Retina (tissue), 1 donor: ENCODE measurements around the gene USP51.
"Not testable (repeated sequence)": the region's sequence is repeated elsewhere in the genome, so short reads cannot be mapped to it uniquely, and the experiment has no call there.

Experiments used
- DNase-seq: peaks from one replicate; pipeline ENCODE4 v3.0.0-alpha.2; 2016

The USP51 gene

DNA sequence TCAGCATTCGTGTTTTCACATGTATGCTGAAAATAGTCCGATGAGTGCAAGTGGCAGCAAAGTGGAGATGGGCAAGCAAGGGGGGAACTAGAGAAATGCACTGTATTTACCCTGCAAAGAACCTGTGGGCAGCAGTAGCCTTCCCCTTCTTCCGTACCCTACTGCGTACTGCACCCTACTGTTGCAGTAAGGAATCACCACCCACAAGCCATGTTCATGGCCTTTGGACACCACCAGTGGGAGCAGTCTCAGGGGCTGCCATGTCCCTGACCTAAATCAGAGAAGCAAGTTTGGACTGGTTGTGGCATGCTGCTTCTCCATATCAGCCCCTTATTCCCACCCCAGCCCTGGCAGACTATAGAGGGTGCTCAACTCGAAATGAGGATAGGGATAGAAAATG, 25.6 kb downstream of the USP51 start:
- not testable (repeated sequence) for DNase-seq

DNA sequence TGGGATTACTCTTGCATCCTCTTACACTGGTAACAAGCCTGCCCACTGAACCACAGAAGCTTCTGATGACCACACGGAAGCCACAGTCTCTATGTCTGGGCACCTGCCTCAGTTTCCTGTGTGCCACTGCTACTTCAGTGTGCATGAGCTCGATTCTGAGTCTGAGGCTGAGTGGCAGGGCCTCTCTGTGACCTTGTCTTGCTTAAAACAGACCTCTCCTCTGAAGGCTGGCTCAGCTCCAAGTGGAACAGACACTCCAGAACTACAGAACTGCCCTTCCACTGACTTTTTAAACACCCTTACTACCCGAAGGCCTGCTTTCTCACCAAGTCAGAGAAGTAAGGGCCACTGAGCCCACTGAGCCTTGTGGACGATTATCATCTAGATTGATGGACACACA, 29.7 kb downstream of the USP51 start:
- DNase-seq: not testable (repeated sequence)

DNA sequence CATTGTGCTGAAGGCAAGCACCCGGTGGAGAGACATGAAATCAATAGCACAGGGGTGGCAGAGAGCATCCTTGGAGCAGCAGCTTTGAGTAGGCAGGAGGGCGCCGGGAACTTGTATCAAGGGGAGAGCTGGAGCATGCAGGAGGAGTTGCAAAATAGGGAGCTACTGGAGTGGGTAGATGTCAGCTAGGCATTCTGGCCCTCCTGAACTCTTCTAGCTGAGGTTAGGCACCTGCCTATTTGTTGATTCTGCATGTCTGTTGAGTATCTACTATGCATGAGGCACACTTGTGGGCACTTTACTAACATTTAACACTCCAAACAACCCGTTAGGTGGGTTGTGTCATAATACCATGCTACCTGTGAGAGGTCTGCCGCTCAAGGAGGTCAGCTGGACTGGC, 30.2 kb downstream of the USP51 start:
- not testable (repeated sequence) for DNase-seq

DNA sequence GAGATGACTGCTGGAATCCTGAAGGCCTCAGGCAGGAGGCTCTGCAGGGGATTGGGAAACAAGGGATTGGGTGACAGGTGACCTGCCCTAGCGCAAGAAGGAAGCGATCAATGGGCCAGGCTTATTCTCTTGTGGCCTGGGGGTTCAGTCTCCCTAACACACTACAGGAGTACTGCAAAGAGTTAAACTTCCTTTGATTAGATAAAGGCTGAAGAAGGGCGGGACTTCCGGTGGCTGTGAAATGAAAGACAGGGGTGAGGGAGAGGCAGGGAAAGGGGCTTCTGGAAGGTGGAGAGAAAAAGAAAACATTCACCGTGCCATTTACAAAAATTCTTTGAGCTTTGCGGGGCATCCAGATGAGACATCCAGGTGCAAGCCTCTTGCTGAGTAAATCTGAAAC, 33.9 kb downstream of the USP51 start:
- not testable (repeated sequence) for DNase-seq

- DNase-seq: no peak
These were observed 36.9 kb downstream of the USP51 start for GRCh38 chrX:55452833-55453124.

DNA sequence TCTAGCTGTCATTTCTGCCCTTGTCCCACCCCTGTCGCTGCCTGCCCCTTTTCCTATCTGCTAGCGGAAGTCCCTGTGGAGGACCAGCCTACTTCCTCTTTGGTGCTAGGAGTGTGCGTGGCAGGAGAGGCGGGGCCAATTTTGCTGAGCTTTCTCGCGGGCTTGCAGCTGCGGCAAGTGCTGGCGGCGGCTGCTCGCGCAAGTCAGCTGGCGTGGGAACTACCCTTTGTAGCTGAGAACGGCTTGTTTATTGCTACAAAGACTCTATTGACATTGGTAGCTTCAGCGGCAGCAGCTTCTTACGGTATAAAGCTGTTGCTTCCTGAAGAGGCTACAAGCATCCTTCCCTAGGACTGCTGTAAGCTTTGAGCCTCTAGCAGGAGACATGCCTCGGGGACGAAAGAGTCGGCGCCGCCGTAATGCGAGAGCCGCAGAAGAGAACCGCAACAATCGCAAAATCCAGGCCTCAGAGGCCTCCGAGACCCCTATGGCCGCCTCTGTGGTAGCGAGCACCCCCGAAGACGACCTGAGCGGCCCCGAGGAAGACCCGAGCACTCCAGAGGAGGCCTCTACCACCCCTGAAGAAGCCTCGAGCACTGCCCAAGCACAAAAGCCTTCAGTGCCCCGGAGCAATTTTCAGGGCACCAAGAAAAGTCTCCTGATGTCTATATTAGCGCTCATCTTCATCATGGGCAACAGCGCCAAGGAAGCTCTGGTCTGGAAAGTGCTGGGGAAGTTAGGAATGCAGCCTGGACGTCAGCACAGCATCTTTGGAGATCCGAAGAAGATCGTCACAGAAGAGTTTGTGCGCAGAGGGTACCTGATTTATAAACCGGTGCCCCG, 37.4 kb downstream of the USP51 start, which contains the start of gene MAGEH1:
TSS of gene MAGEH1 (plus strand) at position 138 of the 843 bp plus-strand sequence. CDS start at position 386, 248 bp downstream.
- peak; percentile 83 for DNase-seq

DNA sequence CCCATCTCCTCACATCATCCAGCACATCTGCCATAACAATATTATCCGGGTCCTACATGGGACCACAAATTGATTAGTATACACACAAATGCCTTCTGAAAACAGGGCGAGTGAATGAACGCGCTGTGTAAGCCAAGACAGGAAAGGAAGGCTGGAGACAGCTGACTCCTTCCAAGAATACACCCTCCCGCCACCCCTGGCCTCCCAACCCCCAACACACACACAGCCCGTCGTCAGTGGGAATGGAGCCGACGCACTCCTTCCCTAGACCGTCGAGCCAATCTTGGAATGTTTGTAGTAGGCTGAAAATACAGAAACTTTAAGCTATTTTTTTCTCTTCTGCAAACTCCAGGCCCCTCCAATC, 38.0 kb downstream of the USP51 start:
- DNase-seq: no peak

GRCh38 chrX:55451141-55451540, 38.5 kb downstream of the USP51 start:
- no peak for DNase-seq

GRCh38 chrX:55450259-55450658, 39.4 kb downstream of the USP51 start:
- DNase-seq: no peak

- DNase-seq: not testable (repeated sequence)
These were observed 46.2 kb downstream of the USP51 start for GRCh38 chrX:55443468-55443867.
